Measurements from ENCODE around the gene GPR37.

Gene GPR37

GRCh38 chr7:124780056-124780455 is 14.5 kb upstream of the GPR37 start:
- DNase-seq, result no peak

- DNase-seq, result no peak
These were observed 14.0 kb upstream of the GPR37 start for GRCh38 chr7:124779620-124780019.

- DNase-seq, result no peak
These were observed 13.6 kb upstream of the GPR37 start for GRCh38 chr7:124779194-124779593.

- DNase-seq, result no peak
These were observed 11.7 kb upstream of the GPR37 start for GRCh38 chr7:124777268-124777667.

- DNase-seq, result no peak
These were observed 10.6 kb upstream of the GPR37 start for GRCh38 chr7:124776153-124776552.

- DNase-seq, result no peak
These were observed 9.8 kb upstream of the GPR37 start for GRCh38 chr7:124775422-124775821.

- DNase-seq, result no peak
These were observed 8.3 kb upstream of the GPR37 start for GRCh38 chr7:124773938-124774337.

- DNase-seq, result no peak
These were observed 7.7 kb upstream of the GPR37 start for GRCh38 chr7:124773339-124773738.

GRCh38 chr7:124769136-124769535 is 3.5 kb upstream of the GPR37 start:
- no peak for DNase-seq

- DNase-seq, result no peak
These were observed 2.9 kb upstream of the GPR37 start for GRCh38 chr7:124768525-124768924.

GRCh38 chr7:124764847-124765400 is 668 bp downstream of the GPR37 start:
- DNase-seq, result peak; percentile 11 to 23

- DNase-seq, result no peak
These were observed 1.3 kb downstream of the GPR37 start for GRCh38 chr7:124764051-124764846.

GRCh38 chr7:124762611-124763143 is 2.9 kb downstream of the GPR37 start:
- DNase-seq, result no peak

- no peak for DNase-seq
These were observed 4.4 kb downstream of the GPR37 start for GRCh38 chr7:124761164-124761715.

- no peak for DNase-seq
These were observed 7.3 kb downstream of the GPR37 start for GRCh38 chr7:124758327-124758726.

- DNase-seq, result no peak
These were observed 10.9 kb downstream of the GPR37 start for GRCh38 chr7:124754576-124755268.

- no peak for DNase-seq
These were observed 13.3 kb downstream of the GPR37 start for GRCh38 chr7:124752310-124752709.

GRCh38 chr7:124751027-124751426 is 14.6 kb downstream of the GPR37 start:
- no peak for DNase-seq

GRCh38 chr7:124747072-124747471 is 18.5 kb downstream of the GPR37 start:
- DNase-seq, result no peak

GRCh38 chr7:124738639-124739038 is 27.0 kb downstream of the GPR37 start:
- no peak for DNase-seq

- DNase-seq, result no peak
These were observed 27.8 kb downstream of the GPR37 start for GRCh38 chr7:124737760-124738300.

GRCh38 chr7:124728610-124729009 is 37.0 kb downstream of the GPR37 start:
- DNase-seq, result no peak

- DNase-seq, result no peak
These were observed 40.9 kb downstream of the GPR37 start for GRCh38 chr7:124724507-124725192.
